GM13977 (cell line): Measurements from ENCODE around the gene TCAIM.
"Not testable (repeated sequence)": the region's sequence is repeated elsewhere in the genome, so short reads cannot be mapped to it uniquely, and the experiment has no call there.

ENCODE experiments used
- DNase-seq: peaks from one replicate; pipeline ENCODE4 v3.0.0; 2012; ENCODE audit warnings: low spot score
- in situ Hi-C: fragments of 300-500 bp; cut with MboI; formaldehyde crosslinking; loops from one replicate; pipeline ENCODE4 v1.12.0; 2022; ENCODE audit warnings: low sequenced_read_pairs, low pct_unique_long_range_greater_than_20kb, mixed read lengths, inconsistent platforms; ENCODE audit not compliant: unreplicated experiment
- TF ChIP-seq, protein P1 (sequence below): IDR thresholded peaks from 2 replicates; pipeline ENCODE4 v1.5.1; 2012; ENCODE audit warnings: mild to moderate bottlenecking, control low read depth; ENCODE audit not compliant: insufficient read depth; ENCODE audit errors: extremely low read depth, missing control alignments

TCAIM gene

GRCh38 chr3:44409640-44410410, 71.3 kb downstream of the TCAIM start:
- DNase-seq, result no peak
- in situ Hi-C loops, result no loop called here
- TF ChIP-seq, protein P1, sequence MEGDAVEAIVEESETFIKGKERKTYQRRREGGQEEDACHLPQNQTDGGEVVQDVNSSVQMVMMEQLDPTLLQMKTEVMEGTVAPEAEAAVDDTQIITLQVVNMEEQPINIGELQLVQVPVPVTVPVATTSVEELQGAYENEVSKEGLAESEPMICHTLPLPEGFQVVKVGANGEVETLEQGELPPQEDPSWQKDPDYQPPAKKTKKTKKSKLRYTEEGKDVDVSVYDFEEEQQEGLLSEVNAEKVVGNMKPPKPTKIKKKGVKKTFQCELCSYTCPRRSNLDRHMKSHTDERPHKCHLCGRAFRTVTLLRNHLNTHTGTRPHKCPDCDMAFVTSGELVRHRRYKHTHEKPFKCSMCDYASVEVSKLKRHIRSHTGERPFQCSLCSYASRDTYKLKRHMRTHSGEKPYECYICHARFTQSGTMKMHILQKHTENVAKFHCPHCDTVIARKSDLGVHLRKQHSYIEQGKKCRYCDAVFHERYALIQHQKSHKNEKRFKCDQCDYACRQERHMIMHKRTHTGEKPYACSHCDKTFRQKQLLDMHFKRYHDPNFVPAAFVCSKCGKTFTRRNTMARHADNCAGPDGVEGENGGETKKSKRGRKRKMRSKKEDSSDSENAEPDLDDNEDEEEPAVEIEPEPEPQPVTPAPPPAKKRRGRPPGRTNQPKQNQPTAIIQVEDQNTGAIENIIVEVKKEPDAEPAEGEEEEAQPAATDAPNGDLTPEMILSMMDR, result no peak

- no peak for DNase-seq
- in situ Hi-C loops, result no loop called here
- TF ChIP-seq, protein P1, result no peak
Measured at GRCh38 chr3:44411031-44411645, 72.6 kb downstream of the TCAIM start.

DNA sequence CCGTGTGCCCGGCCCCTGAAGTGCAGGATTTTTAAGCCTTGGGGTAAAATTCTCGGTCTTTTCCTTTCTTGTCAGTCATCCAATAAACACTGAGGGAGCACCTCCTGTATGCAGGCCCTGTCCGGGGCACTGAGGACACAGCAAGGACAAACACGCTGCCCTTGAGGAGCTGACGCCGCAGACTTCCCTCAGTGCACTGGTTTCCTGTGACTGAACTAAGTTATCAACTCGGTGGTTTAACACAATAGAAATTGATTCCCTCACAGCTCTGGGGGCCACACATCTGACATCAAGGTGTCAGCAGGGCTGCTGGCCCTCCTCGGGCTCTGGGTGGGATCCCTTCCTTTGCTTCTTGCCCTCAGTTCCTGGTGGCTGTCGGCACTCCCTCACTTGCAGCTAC, 73.8 kb downstream of the TCAIM start:
- in situ Hi-C loops, result no loop called here
- TF ChIP-seq, protein P1, result no peak
- no peak for DNase-seq

DNA sequence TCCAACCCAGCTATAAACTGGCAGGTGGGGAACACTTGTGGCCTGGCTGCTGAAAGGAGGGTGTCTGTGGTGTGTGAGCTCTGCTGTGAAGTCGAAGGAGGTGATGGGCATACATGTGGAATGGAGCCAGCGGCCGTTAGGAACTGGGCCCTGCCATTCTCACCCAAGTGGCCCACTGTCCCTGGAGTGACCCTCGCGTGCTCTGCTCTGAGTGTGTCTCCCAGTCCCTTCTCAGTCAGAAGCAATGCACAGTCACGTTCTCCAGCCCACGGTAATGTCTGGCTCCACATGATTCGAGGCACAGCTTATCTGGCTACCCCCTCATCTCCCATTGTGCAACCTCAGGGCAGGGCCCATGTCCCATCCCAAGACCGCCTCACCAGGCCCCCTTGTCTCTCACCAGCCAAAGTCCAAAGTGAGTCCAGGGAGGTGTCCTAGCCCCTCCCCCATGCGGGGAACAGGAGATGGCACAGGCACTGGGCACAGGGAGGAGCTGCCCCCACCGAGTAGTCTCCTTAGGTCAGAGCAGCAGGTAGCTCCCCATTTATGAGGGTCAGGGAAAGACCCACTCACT, 76.0 kb downstream of the TCAIM start:
- no peak for DNase-seq
- TF ChIP-seq, protein P1, result no peak
- in situ Hi-C loops, result no loop called here

DNA sequence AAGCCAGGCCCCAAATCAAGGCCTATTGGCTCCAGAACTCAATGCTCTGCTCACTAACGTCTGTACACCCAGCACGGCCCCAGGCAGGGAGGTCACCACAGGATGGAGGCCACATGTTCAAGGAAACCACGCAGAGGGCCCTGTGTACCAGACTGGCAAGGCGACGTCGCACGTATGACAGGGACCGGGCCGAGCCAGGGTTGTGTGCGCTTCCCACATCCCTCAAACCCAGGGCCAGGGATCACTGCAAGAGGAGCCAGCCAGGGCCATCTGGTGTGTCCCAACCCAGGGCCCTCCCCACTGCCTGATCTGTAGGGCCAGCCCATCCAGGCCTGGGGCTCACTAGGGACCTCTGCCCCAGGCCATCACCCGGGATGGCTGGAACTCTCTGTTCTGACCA, 76.9 kb downstream of the TCAIM start:
- TF ChIP-seq, protein P1, result no peak
- DNase-seq, result no peak
- in situ Hi-C loops, result no loop called here

- TF ChIP-seq, protein P1, result no peak
- DNase-seq, result no peak
- in situ Hi-C loops, result no loop called here
Measured at GRCh38 chr3:44416031-44417030, 77.8 kb downstream of the TCAIM start.

GRCh38 chr3:44418118-44418517, 79.6 kb downstream of the TCAIM start:
- DNase-seq, in situ Hi-C loops: not testable (repeated sequence)
